NCI-H345 treated with DMSO at 0.1 percent for 48 hours (cell line): ENCODE results near the gene AKR1A1.

ENCODE experiments used
- DNase-seq: peaks from one replicate; lab custom pipeline; 2025; ENCODE audit not compliant: unreplicated experiment; lab: John Stamatoyannopoulos, UW

The AKR1A1 gene

GRCh38 chr1:45615885-45616284, 65.3 kb downstream of the AKR1A1 start:
- no peak for DNase-seq

- no peak for DNase-seq
Measured at GRCh38 chr1:45617618-45618017, 67.0 kb downstream of the AKR1A1 start.

GRCh38 chr1:45619149-45619921, 68.7 kb downstream of the AKR1A1 start:
- DNase-seq, result no peak
